CD14-positive monocyte (primary cell): ENCODE data around the gene PIN4. TPM values are rescaled to one million over a fixed set of nuclear protein-coding genes. Genes with fewer than 3 reads are reported as not detected.

Source experiments
- DNase-seq, 3 donors: peaks; one replicate each; pipeline ENCODE4 v3.0.0-alpha.2; 2011 to 2022
- H2AFZ ChIP-seq: 2 replicates; pipeline ENCODE4 v1.6.0; 2012; ENCODE audit warnings: mild to moderate bottlenecking, low read depth, low read length, inconsistent platforms; ENCODE audit not compliant: insufficient read depth, poor library complexity, severe bottlenecking
- H3K27ac ChIP-seq, 2 donors: 1 replicate in 1 of 2; 2 replicates in 1 of 2; pipeline ENCODE4 v1.5.1; 2012 to 2013; ENCODE audit warnings: low read length in 2 of 2, control low read depth in 1 of 2, inconsistent platforms in 1 of 2, low read depth in 1 of 2, mild to moderate bottlenecking in 1 of 2
- H3K27me3 ChIP-seq, 2 donors: one replicate each; pipeline versions ENCODE4 v1.6.0 to v1.6.1; 2011 to 2013; ENCODE audit warnings: low read length in 2 of 2; ENCODE audit not compliant: control insufficient read depth in 2 of 2, insufficient read depth in 2 of 2
- H3K36me3 ChIP-seq, 2 donors: replicated peaks in 1 of 2; 1 replicate in 1 of 2; 2 replicates in 1 of 2; pipeline versions ENCODE4 v1.5.1 to v1.6.1; 2012 to 2013; ENCODE audit warnings: low read length in 2 of 2, control low read depth in 1 of 2, inconsistent platforms in 1 of 2, mild to moderate bottlenecking in 1 of 2; ENCODE audit not compliant: insufficient read depth in 2 of 2, control insufficient read depth in 1 of 2
- H3K4me1 ChIP-seq, 2 donors: 1 replicate in 1 of 2; 2 replicates in 1 of 2; pipeline versions ENCODE4 v1.5.1 to v1.6.1; 2012 to 2013; ENCODE audit warnings: low read length in 2 of 2, control low read depth in 1 of 2, inconsistent platforms in 1 of 2, mild to moderate bottlenecking in 1 of 2, moderate library complexity in 1 of 2; ENCODE audit not compliant: insufficient read depth in 2 of 2, control insufficient read depth in 1 of 2
- H3K4me2 ChIP-seq: replicated peaks from 2 replicates; pipeline ENCODE3; 2012; ENCODE audit warnings: low read length, moderate library complexity, mild to moderate bottlenecking; ENCODE audit not compliant: poor library complexity, severe bottlenecking; ENCODE audit errors: extremely low read depth
- H3K4me3 ChIP-seq, 3 experiments: fragments of 200-600 bp in 1 of 3; sonication (generic) in 1 of 3; replicated peaks in 1 of 3; 1 replicate in 2 of 3; 2 replicates in 1 of 3; pipeline ENCODE4 v1.5.1; 2011 to 2013; ENCODE audit warnings: low read length in 3 of 3, mild to moderate bottlenecking in 3 of 3, control low read depth in 2 of 3, low read depth in 2 of 3, inconsistent platforms in 1 of 3, moderate library complexity in 1 of 3
- H3K79me2 ChIP-seq: 2 replicates; pipeline ENCODE4 v1.6.0; 2012; ENCODE audit warnings: mild to moderate bottlenecking, control low read depth, inconsistent platforms, low read length, moderate library complexity; ENCODE audit not compliant: insufficient read depth
- H3K9ac ChIP-seq: 2 replicates; pipeline ENCODE4 v1.6.0; 2017; ENCODE audit warnings: low read length, mild to moderate bottlenecking; ENCODE audit not compliant: insufficient read depth, poor library complexity, severe bottlenecking
- H3K9me3 ChIP-seq, 2 donors: replicated peaks in 1 of 2; 1 replicate in 1 of 2; 2 replicates in 1 of 2; pipeline versions ENCODE4 v1.5.1 to v1.6.1; 2012 to 2013; ENCODE audit warnings: low read length in 2 of 2, control low read depth in 1 of 2; ENCODE audit not compliant: control insufficient read depth in 1 of 2, insufficient read depth in 1 of 2
- H4K20me1 ChIP-seq: 2 replicates; pipeline ENCODE4 v1.6.0; 2012; ENCODE audit warnings: mild to moderate bottlenecking, low read length, control low read depth, moderate library complexity; ENCODE audit not compliant: insufficient read depth
- H3K27ac Mint-ChIP-seq, 7 donors: one replicate each; pipeline ENCODE4 v1.8.0; 2020; ENCODE audit warnings: mild to moderate bottlenecking in 7 of 7, mixed read lengths in 7 of 7, moderate library complexity in 6 of 7, inconsistent platforms in 2 of 7
- H3K27me3 Mint-ChIP-seq, 3 donors: one replicate each; pipeline ENCODE4 v1.8.0; 2021 to 2022; ENCODE audit warnings: low read depth in 3 of 3, mild to moderate bottlenecking in 3 of 3, mixed read lengths in 3 of 3, moderate library complexity in 3 of 3, inconsistent platforms in 1 of 3
- H3K36me3 Mint-ChIP-seq, 2 donors: one replicate each; pipeline ENCODE4 v1.8.0; 2020; ENCODE audit warnings: mixed read lengths in 2 of 2, inconsistent platforms in 1 of 2, mild to moderate bottlenecking in 1 of 2
- H3K4me1 Mint-ChIP-seq: one replicate; pipeline ENCODE4 v1.8.0; 2020; ENCODE audit warnings: mild to moderate bottlenecking, mixed read lengths
- H3K4me3 Mint-ChIP-seq, 2 donors: one replicate each; pipeline ENCODE4 v1.8.0; 2020; ENCODE audit warnings: mild to moderate bottlenecking in 2 of 2, mixed read lengths in 2 of 2, moderate library complexity in 1 of 2
- H3K9me3 Mint-ChIP-seq, 7 donors: one replicate each; pipeline ENCODE4 v1.8.0; 2020 to 2022; ENCODE audit warnings: mixed read lengths in 7 of 7, mild to moderate bottlenecking in 6 of 7, moderate library complexity in 6 of 7, inconsistent platforms in 2 of 7
- WGBS: methylation state at CpG from one replicate; pipeline ENCODE4 v1.1.5; 2013; ENCODE audit warnings: missing lambda C conversion rate; ENCODE audit not compliant: insufficient coverage; 5-methylcytosine and 5-hydroxymethylcytosine counted together
- intact Hi-C, 2 donors: fragments of 100-400 bp; cut with micrococcal nuclease; formaldehyde crosslinking; loops; one replicate each; pipeline versions ENCODE4 v1.15.0 to v1.15.1; 2023
- polyA minus RNA-seq: library from RNA; depleted of rRNA, polyadenylated mRNA; stranded (reverse); fragments of >200 nt; gene quantifications from 2 replicates; pipeline ENCODE4 v1.2.3, GENCODE V29; 2012
- polyA plus RNA-seq, 3 donors: library from polyadenylated mRNA; depleted of rRNA in 1 of 3; unstranded in 2 of 3; stranded (reverse) in 1 of 3; fragments of 300-500 nt in 2 of 3; fragments of >200 nt in 1 of 3; fragmentation: Illumina TruSeq in 2 of 3; gene quantifications; 1 replicate in 2 of 3; 2 replicates in 1 of 3; pipeline ENCODE4 v1.2.3, GENCODE V29; 2012 to 2021
- total RNA-seq, 12 experiments: library from RNA in 1 of 12; stranded (reverse) in 1 of 12; fragments of 120-200 nt in 1 of 12; gene quantifications; one replicate each; pipeline ENCODE4 v1.2.4 and lab custom pipeline; 2013 to 2026; ENCODE audit warnings: mixed read lengths in 6 of 12, inconsistent platforms in 1 of 12
- TF ChIP-seq, protein P1 (sequence below): fragments of 200-600 bp; IDR thresholded peaks from one replicate; pipeline ENCODE4 v1.8.0; 2022; ENCODE audit warnings: antibody characterized with exemption, mild to moderate bottlenecking

The PIN4 gene
- total RNA-seq (2013) = 11.8 TPM
- polyA plus RNA-seq = 10 to 100 TPM in 2 of 3 donors, 1 to 10 TPM in 1; 2.9 to 20.8 (median 16.7) TPM
- polyA minus RNA-seq = 1.9 and 3.4 TPM in 2 replicates
- total RNA-seq (lab: John Stamatoyannopoulos, UW) = 0.84 to 7.7 (median 4.7) reads per million in 11 experiments

GRCh38 chrX:72181178-72182125, at the start of gene PIN4:
Gene PIN4 (plus strand): TSS chrX:72181757. CDS start chrX:72181786, 29 bp downstream.
- peaks cover 14 to 21% of the 10 kb centered on the region in 2 donors for H3K4me1 ChIP-seq
- no peak within 1 kb of the TSS for H3K4me3 Mint-ChIP-seq
- no peaks in the 10 kb centered on the region for H3K27me3 ChIP-seq
- H4K20me1 ChIP-seq = no peaks in the 10 kb centered on the region
- peaks cover 2% of the 10 kb centered on the region for H3K4me1 Mint-ChIP-seq
- WGBS = 0% methylated on average over 20 of the region's 46 CpGs
- peaks cover 0 to 4% of the 10 kb centered on the region in 2 donors for H3K36me3 Mint-ChIP-seq
- TF ChIP-seq, protein P1, sequence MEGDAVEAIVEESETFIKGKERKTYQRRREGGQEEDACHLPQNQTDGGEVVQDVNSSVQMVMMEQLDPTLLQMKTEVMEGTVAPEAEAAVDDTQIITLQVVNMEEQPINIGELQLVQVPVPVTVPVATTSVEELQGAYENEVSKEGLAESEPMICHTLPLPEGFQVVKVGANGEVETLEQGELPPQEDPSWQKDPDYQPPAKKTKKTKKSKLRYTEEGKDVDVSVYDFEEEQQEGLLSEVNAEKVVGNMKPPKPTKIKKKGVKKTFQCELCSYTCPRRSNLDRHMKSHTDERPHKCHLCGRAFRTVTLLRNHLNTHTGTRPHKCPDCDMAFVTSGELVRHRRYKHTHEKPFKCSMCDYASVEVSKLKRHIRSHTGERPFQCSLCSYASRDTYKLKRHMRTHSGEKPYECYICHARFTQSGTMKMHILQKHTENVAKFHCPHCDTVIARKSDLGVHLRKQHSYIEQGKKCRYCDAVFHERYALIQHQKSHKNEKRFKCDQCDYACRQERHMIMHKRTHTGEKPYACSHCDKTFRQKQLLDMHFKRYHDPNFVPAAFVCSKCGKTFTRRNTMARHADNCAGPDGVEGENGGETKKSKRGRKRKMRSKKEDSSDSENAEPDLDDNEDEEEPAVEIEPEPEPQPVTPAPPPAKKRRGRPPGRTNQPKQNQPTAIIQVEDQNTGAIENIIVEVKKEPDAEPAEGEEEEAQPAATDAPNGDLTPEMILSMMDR = no peak
- H3K9ac ChIP-seq = peak within 1 kb of the TSS; percentile 65
- H3K4me3 ChIP-seq = peak within 1 kb of the TSS; percentile 75 to 85 (median 80)
- H3K9me3 ChIP-seq = no peaks in the 10 kb centered on the region
- peaks cover 0 to 6% (median 2%) of the 10 kb centered on the region in 7 donors for H3K9me3 Mint-ChIP-seq
- H3K27ac ChIP-seq = peak within 1 kb of the TSS; percentile 73 to 74
- intact Hi-C loops = loop anchor here in 1 of 2 donors (10.0 kb wide), 1 partner anchor 47 kb away; the partner anchor contains the start of gene RTL5
- H3K27ac Mint-ChIP-seq = no peak within 1 kb of the TSS
- peak within 1 kb of the TSS; percentile 68 for H2AFZ ChIP-seq
- H3K79me2 ChIP-seq = peaks cover 13% of the 10 kb centered on the region
- H3K4me2 ChIP-seq = peak within 1 kb of the TSS; percentile 84
- peaks cover 0 to 5% (median 0%) of the 10 kb centered on the region in 3 donors for H3K27me3 Mint-ChIP-seq
- peaks cover 2 to 4% of the 10 kb centered on the region in 2 donors for H3K36me3 ChIP-seq
- peak; percentile 87 to 90 (median 89) for DNase-seq

GRCh38 chrX:72132456-72132855, 49.1 kb upstream of the PIN4 start:
- TF ChIP-seq, protein P1 = no peak
- no CpG with 5 or more reads among the region's 3 CpGs for WGBS
- H3K36me3 Mint-ChIP-seq = peaks cover 38 to 74% of the 10 kb centered on the region in 2 donors
- Histone ChIP-seq H3K27me3 (no peaks in the 10 kb centered on the region), H3K4me2 (peak overlapping the region; percentile 43), H4K20me1 (peaks cover 88% of the 10 kb centered on the region), H2AFZ (no peak overlapping the region), H3K79me2 (peaks cover 21% of the 10 kb centered on the region), H3K4me1 (peaks cover 44 to 46% of the 10 kb centered on the region in 2 donors), H3K4me3 (peak overlapping the region in 1 of 3 experiments; percentile 51), H3K9ac (no peak overlapping the region), H3K9me3 (no peaks in the 10 kb centered on the region), H3K36me3 (peaks cover 41 to 49% of the 10 kb centered on the region in 2 donors), H3K27ac (no peak overlapping the region)
- H3K9me3 Mint-ChIP-seq = peaks cover 0 to 8% (median 3%) of the 10 kb centered on the region in 7 donors
- no peak overlapping the region for H3K4me3 Mint-ChIP-seq
- intact Hi-C loops = loop anchor here in 1 of 2 donors (10.0 kb wide), 1 partner anchor 52 kb away; the partner anchor contains the start of gene PIN4
- H3K27ac Mint-ChIP-seq = peak overlapping the region in 1 of 7 donors; percentile 31
- H3K4me1 Mint-ChIP-seq = peaks cover 40% of the 10 kb centered on the region
- DNase-seq = no peak
- peaks cover 0 to 31% (median 3%) of the 10 kb centered on the region in 3 donors for H3K27me3 Mint-ChIP-seq
